Measurements from ENCODE around the gene TLCD4.

- TF ChIP-seq CTCF (IDR thresholded peaks at IDR 0.05) (no peak), EZH2 (IDR thresholded peaks at IDR 0.05; ENCODE audit: borderline replicate concordance, insufficient read depth, low read depth, low read length, poor library complexity, severe bottlenecking) (no peak)
These were observed 48.0 kb upstream of the TLCD4 start for GRCh38 chr1:95068956-95069709.
